Measurements from ENCODE around the gene SPACA6.

Gene SPACA6

GRCh38 chr19:51689751-51690453 lies 3.2 kb upstream of the SPACA6 start:
- no peak for DNase-seq

- peak; percentile 64 for DNase-seq
Observed at GRCh38 chr19:51690454-51691073, 2.6 kb upstream of the SPACA6 start.

GRCh38 chr19:51691074-51691583 lies 2.0 kb upstream of the SPACA6 start:
- DNase-seq, result no peak

GRCh38 chr19:51691584-51692428 lies 1.3 kb upstream of the SPACA6 start:
- DNase-seq, result no peak

GRCh38 chr19:51692468-51692867 lies 662 bp upstream of the SPACA6 start:
- no peak for DNase-seq

GRCh38 chr19:51693819-51694218 lies 689 bp downstream of the SPACA6 start:
- DNase-seq, result no peak

- DNase-seq, result no peak
Observed at GRCh38 chr19:51694318-51695085, 1.4 kb downstream of the SPACA6 start.

GRCh38 chr19:51695088-51695487 lies 2.0 kb downstream of the SPACA6 start:
- no peak for DNase-seq

GRCh38 chr19:51695702-51696315 lies 2.7 kb downstream of the SPACA6 start:
- no peak for DNase-seq

- DNase-seq, result no peak
Observed at GRCh38 chr19:51696606-51697005, 3.5 kb downstream of the SPACA6 start.

- DNase-seq, result no peak
Observed at GRCh38 chr19:51697169-51697776, 4.1 kb downstream of the SPACA6 start.

- no peak for DNase-seq
Observed at GRCh38 chr19:51698296-51698695, 5.2 kb downstream of the SPACA6 start.

- no peak for DNase-seq
Observed at GRCh38 chr19:51699170-51699569, 6.0 kb downstream of the SPACA6 start.

- DNase-seq, result no peak
Observed at GRCh38 chr19:51701468-51702100, 8.5 kb downstream of the SPACA6 start.

- no peak for DNase-seq
Observed at GRCh38 chr19:51702103-51702824, 9.1 kb downstream of the SPACA6 start.

GRCh38 chr19:51702825-51703574 lies 9.9 kb downstream of the SPACA6 start:
- no peak for DNase-seq

GRCh38 chr19:51703575-51704515 lies 10.7 kb downstream of the SPACA6 start:
- no peak for DNase-seq

GRCh38 chr19:51704626-51705025 lies 11.5 kb downstream of the SPACA6 start:
- DNase-seq, result no peak

- DNase-seq, result no peak
Observed at GRCh38 chr19:51706296-51706695, 13.2 kb downstream of the SPACA6 start.
